ENCODE data around the gene OSBPL10.

DNA sequence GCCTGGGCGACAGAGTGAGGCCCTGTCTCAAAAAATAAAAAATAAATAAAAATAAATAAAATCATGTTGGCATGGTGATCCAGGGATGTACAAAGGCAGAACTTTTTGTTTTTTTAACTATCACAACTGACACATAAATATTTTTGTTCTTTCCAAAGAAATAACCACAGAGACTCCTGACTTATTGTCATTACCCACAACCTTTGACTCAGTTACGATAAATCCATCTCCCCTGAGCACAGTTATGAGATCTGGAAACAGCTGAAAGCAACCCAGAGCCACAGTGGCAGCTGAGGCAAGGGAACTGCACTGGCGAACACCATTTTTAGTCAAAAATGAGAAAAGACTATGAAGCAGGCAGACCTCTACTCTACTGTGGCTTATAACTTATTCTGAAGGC is 24.0 kb downstream of the OSBPL10 start:
- TF ChIP-seq, protein P1, sequence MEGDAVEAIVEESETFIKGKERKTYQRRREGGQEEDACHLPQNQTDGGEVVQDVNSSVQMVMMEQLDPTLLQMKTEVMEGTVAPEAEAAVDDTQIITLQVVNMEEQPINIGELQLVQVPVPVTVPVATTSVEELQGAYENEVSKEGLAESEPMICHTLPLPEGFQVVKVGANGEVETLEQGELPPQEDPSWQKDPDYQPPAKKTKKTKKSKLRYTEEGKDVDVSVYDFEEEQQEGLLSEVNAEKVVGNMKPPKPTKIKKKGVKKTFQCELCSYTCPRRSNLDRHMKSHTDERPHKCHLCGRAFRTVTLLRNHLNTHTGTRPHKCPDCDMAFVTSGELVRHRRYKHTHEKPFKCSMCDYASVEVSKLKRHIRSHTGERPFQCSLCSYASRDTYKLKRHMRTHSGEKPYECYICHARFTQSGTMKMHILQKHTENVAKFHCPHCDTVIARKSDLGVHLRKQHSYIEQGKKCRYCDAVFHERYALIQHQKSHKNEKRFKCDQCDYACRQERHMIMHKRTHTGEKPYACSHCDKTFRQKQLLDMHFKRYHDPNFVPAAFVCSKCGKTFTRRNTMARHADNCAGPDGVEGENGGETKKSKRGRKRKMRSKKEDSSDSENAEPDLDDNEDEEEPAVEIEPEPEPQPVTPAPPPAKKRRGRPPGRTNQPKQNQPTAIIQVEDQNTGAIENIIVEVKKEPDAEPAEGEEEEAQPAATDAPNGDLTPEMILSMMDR (conservative IDR thresholded peaks at IDR 0.05; ENCODE audit: low read length) = no peak
- TF ChIP-seq EZH2phosphoT487 (IDR thresholded peaks at IDR 0.05; ENCODE audit: borderline replicate concordance, low read depth, low read length) = no peak
